Gastrocnemius medialis (tissue), 4 donors: ENCODE measurements around the gene FNDC3B.

ENCODE experiments used
- POLR2A ChIP-seq, 2 donors: fragments of 450-650 bp; IDR thresholded peaks; one replicate each; pipeline ENCODE4 v1.6.1; 2017; ENCODE audit warnings: antibody characterized with exemption in 2 of 2, mild to moderate bottlenecking in 2 of 2, moderate library complexity in 2 of 2
- TF ChIP-seq, protein P1 (sequence below), 5 experiments: fragments of 450-650 bp in 3 of 5; fragments of 200-600 bp in 2 of 5; sonication (generic) in 2 of 5; IDR thresholded peaks in 4 of 5; conservative IDR thresholded peaks in 1 of 5; 1 replicate in 4 of 5; 2 replicates in 1 of 5; pipeline ENCODE4 v1.5.1; 2016 to 2019; ENCODE audit warnings: antibody characterized with exemption in 5 of 5, mild to moderate bottlenecking in 3 of 5, moderate library complexity in 3 of 5

DNA sequence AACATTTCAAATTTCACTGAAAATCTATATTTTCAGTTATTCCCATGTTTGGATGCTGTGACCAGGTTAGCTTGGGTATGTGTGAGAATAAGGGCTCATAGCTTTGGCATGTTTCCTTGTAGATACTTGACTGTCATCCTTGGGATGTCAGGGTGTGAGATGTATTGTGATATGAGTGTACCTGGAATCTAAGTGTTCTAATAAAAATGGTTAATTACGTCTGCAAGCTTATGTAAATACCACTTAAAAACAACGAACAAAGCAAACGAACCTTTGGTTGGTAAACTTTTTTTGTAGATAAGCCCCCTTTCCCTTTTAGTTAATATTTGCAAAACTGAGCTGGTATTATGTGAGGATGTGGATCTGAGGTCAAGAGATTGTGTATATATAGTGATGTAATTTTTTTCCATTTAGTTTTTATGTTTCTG lies 63.5 kb downstream of the FNDC3B start:
- TF ChIP-seq, protein P1, sequence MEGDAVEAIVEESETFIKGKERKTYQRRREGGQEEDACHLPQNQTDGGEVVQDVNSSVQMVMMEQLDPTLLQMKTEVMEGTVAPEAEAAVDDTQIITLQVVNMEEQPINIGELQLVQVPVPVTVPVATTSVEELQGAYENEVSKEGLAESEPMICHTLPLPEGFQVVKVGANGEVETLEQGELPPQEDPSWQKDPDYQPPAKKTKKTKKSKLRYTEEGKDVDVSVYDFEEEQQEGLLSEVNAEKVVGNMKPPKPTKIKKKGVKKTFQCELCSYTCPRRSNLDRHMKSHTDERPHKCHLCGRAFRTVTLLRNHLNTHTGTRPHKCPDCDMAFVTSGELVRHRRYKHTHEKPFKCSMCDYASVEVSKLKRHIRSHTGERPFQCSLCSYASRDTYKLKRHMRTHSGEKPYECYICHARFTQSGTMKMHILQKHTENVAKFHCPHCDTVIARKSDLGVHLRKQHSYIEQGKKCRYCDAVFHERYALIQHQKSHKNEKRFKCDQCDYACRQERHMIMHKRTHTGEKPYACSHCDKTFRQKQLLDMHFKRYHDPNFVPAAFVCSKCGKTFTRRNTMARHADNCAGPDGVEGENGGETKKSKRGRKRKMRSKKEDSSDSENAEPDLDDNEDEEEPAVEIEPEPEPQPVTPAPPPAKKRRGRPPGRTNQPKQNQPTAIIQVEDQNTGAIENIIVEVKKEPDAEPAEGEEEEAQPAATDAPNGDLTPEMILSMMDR (IDR thresholded peaks at IDR 0.05 in 4 of 5, conservative IDR thresholded peaks at IDR 0.05 in 1 of 5), result no peak
- TF ChIP-seq POLR2A (IDR thresholded peaks at IDR 0.05), result no peak
